Stimulated activated CD8-positive, alpha-beta memory T cell treated with anti-CD3 and anti-CD28 coated beads, Interleukin-4, amount 100 ng/mL, for 24 hours (primary cell): Measurements from ENCODE around the gene TMC7.
"Not testable (repeated sequence)": the region's sequence is repeated elsewhere in the genome, so short reads cannot be mapped to it uniquely, and the experiment has no call there.

Experiments used
- DNase-seq: peaks from one replicate; pipeline ENCODE4 v3.0.0-alpha.2; 2020; ENCODE audit warnings: low read depth

The TMC7 gene

GRCh38 chr16:18983565-18984434, at the start of gene TMC7:
TMC7 (plus strand) TSS chr16:18983934; CDS start chr16:18984064, 130 bp downstream.
- peak; percentile 10 for DNase-seq

- DNase-seq = no peak
Measured at GRCh38 chr16:18936727-18937340, 46.9 kb upstream of the TMC7 start.

- no peak for DNase-seq
Measured at GRCh38 chr16:18937390-18937789, 46.3 kb upstream of the TMC7 start.

GRCh38 chr16:18938986-18939385, 44.7 kb upstream of the TMC7 start:
- DNase-seq = no peak

- no peak for DNase-seq
Measured at GRCh38 chr16:18941471-18941870, 42.3 kb upstream of the TMC7 start.

- DNase-seq = no peak
Measured at GRCh38 chr16:18942061-18942460, 41.7 kb upstream of the TMC7 start.

- DNase-seq = no peak
Measured at GRCh38 chr16:18943414-18943813, 40.3 kb upstream of the TMC7 start.

GRCh38 chr16:18945233-18945632, 38.5 kb upstream of the TMC7 start:
- DNase-seq = no peak

GRCh38 chr16:18948372-18949020, 35.2 kb upstream of the TMC7 start:
- no peak for DNase-seq

- no peak for DNase-seq
Measured at GRCh38 chr16:18950469-18951185, 33.1 kb upstream of the TMC7 start.

- no peak for DNase-seq
Measured at GRCh38 chr16:18953547-18953946, 30.2 kb upstream of the TMC7 start.

- peak; percentile 3 for DNase-seq
Measured at GRCh38 chr16:18955874-18956580, 27.7 kb upstream of the TMC7 start.

GRCh38 chr16:18956658-18957241, 27.0 kb upstream of the TMC7 start:
- DNase-seq = not testable (repeated sequence)

- no peak for DNase-seq
Measured at GRCh38 chr16:18958621-18959029, 25.1 kb upstream of the TMC7 start.

- DNase-seq = no peak
Measured at GRCh38 chr16:18959031-18959505, 24.7 kb upstream of the TMC7 start.

- no peak for DNase-seq
Measured at GRCh38 chr16:18965555-18965954, 18.2 kb upstream of the TMC7 start.

GRCh38 chr16:18966791-18967190, 16.9 kb upstream of the TMC7 start:
- no peak for DNase-seq

- peak; percentile 69 for DNase-seq
Measured at GRCh38 chr16:18969050-18969854, 14.5 kb upstream of the TMC7 start.

GRCh38 chr16:18969855-18970240, 13.9 kb upstream of the TMC7 start:
- no peak for DNase-seq

- DNase-seq = no peak
Measured at GRCh38 chr16:18975109-18975508, 8.6 kb upstream of the TMC7 start.
